Measurements from ENCODE around the gene SYT17.

The SYT17 gene

GRCh38 chr16:19215705-19216104 lies 47.7 kb downstream of the SYT17 start:
- no peak overlapping the region for H3K4me3 ChIP-seq (ENCODE audit: low read depth, low read length)
- TF ChIP-seq CTCF (IDR thresholded peaks at IDR 0.05; ENCODE audit: low read depth, low read length) (no peak), MAX (IDR thresholded peaks at IDR 0.05; ENCODE audit: low read depth, low read length) (no peak), POLR2A (IDR thresholded peaks at IDR 0.05; ENCODE audit: extremely low read depth, insufficient read length) (no peak), MYC (IDR thresholded peaks at IDR 0.05; ENCODE audit: low read depth, low read length) (no peak)
- no peak for DNase-seq (ENCODE audit: low read depth)

- no peak for DNase-seq (ENCODE audit: low read depth)
- TF ChIP-seq CTCF (IDR thresholded peaks at IDR 0.05; ENCODE audit: low read depth, low read length) (no peak), POLR2A (IDR thresholded peaks at IDR 0.05; ENCODE audit: extremely low read depth, insufficient read length) (no peak)
- no peak overlapping the region for H3K4me3 ChIP-seq (ENCODE audit: low read depth, low read length)
These were observed 50.5 kb downstream of the SYT17 start for GRCh38 chr16:19218581-19218980.

- no peak overlapping the region for H3K4me3 ChIP-seq (ENCODE audit: low read depth, low read length)
- no peak for DNase-seq (ENCODE audit: low read depth)
- TF ChIP-seq MAX (IDR thresholded peaks at IDR 0.05; ENCODE audit: low read depth, low read length) (no peak), POLR2A (IDR thresholded peaks at IDR 0.05; ENCODE audit: extremely low read depth, insufficient read length) (no peak)
These were observed 51.8 kb downstream of the SYT17 start for GRCh38 chr16:19219836-19220235.

GRCh38 chr16:19223235-19224170 lies 55.5 kb downstream of the SYT17 start:
- peak; percentile 91 for TF ChIP-seq CTCF (IDR thresholded peaks at IDR 0.05; ENCODE audit: low read depth, low read length)
- TF ChIP-seq MAX (IDR thresholded peaks at IDR 0.05; ENCODE audit: low read depth, low read length), result no peak
- no peak overlapping the region for H3K4me3 ChIP-seq (ENCODE audit: low read depth, low read length)
- DNase-seq (ENCODE audit: low read depth), result peak; percentile 47

GRCh38 chr16:19225651-19226050 lies 57.6 kb downstream of the SYT17 start:
- H3K4me3 ChIP-seq (ENCODE audit: low read depth, low read length), result no peak overlapping the region
- DNase-seq (ENCODE audit: low read depth), result no peak
- no peak for TF ChIP-seq CTCF (IDR thresholded peaks at IDR 0.05; ENCODE audit: low read depth, low read length)
- no peak for TF ChIP-seq MAX (IDR thresholded peaks at IDR 0.05; ENCODE audit: low read depth, low read length)
- TF ChIP-seq POLR2A (IDR thresholded peaks at IDR 0.05; ENCODE audit: extremely low read depth, insufficient read length), result no peak
- TF ChIP-seq MYC (IDR thresholded peaks at IDR 0.05; ENCODE audit: low read depth, low read length), result no peak

GRCh38 chr16:19227643-19228042 lies 59.6 kb downstream of the SYT17 start:
- TF ChIP-seq MYC (IDR thresholded peaks at IDR 0.05; ENCODE audit: low read depth, low read length) (no peak), CTCF (IDR thresholded peaks at IDR 0.05; ENCODE audit: low read depth, low read length) (no peak), POLR2A (IDR thresholded peaks at IDR 0.05; ENCODE audit: extremely low read depth, insufficient read length) (no peak), MAX (IDR thresholded peaks at IDR 0.05; ENCODE audit: low read depth, low read length) (no peak)
- H3K4me3 ChIP-seq (ENCODE audit: low read depth, low read length), result no peak overlapping the region
- no peak for DNase-seq (ENCODE audit: low read depth)

Measured in NB4 (cell line).